HK-2 (cell line): ENCODE results near the gene VPS33B.
"Not testable (repeated sequence)": the region's sequence is repeated elsewhere in the genome, so short reads cannot be mapped to it uniquely, and the experiment has no call there.

Experiments
- DNase-seq: peaks from one replicate; pipeline ENCODE4 v3.0.0-alpha.2; 2018; ENCODE audit not compliant: unreplicated experiment

Gene VPS33B

GRCh38 chr15:91022075-91022831 lies at the start of gene VPS33B:
Gene VPS33B (minus strand): TSS chr15:91022594. CDS start chr15:91022249, 345 bp downstream.
- peak; percentile 72 for DNase-seq

GRCh38 chr15:91072161-91072560 lies 49.8 kb upstream of the VPS33B start:
- DNase-seq, result no peak

GRCh38 chr15:91070872-91071271 lies 48.5 kb upstream of the VPS33B start:
- DNase-seq, result no peak

- no peak for DNase-seq
Measured at GRCh38 chr15:91068966-91069365, 46.6 kb upstream of the VPS33B start.

- no peak for DNase-seq
Measured at GRCh38 chr15:91068436-91068835, 46.0 kb upstream of the VPS33B start.

- no peak for DNase-seq
Measured at GRCh38 chr15:91067036-91067435, 44.6 kb upstream of the VPS33B start.

DNA sequence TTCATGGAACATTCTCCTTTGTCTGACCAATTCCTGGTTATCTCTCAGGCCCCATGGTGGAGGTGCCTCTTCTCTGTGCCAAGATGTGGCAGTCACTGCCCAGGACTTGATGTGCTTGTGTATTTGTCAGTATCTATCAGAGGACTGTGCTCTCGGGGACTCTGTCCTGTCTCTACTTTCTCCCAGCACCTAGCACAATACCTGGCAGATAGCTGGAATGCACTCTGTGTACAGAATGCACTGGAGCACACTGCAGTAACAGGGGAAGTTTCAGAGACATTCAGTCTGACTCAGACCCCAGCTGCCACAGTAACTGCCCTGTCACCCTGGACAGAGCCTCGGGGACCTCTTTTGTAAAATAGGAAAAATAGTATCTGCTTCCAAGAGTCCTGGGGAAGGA lies 43.1 kb upstream of the VPS33B start:
- no peak for DNase-seq

DNA sequence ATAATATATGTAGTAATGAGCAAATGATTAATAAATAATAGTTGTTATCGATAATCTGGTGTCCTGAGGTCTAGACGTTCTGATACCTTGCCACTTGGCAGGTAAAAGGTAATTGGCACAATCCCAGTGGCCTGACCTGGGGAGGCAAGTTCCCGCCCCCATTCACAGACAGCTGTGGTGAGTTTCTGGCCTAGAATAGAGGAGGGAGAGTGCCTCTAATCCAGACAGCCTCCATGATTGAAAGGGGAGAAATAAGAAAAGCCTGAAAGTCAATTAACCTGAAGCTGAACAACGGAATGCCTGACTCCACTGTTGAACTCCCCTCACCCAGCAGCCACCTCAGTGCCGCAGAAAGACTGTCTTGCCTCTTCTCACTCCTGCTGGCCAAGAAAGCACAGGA lies 39.6 kb upstream of the VPS33B start:
- no peak for DNase-seq

GRCh38 chr15:91061230-91061629 lies 38.8 kb upstream of the VPS33B start:
- DNase-seq, result no peak

DNA sequence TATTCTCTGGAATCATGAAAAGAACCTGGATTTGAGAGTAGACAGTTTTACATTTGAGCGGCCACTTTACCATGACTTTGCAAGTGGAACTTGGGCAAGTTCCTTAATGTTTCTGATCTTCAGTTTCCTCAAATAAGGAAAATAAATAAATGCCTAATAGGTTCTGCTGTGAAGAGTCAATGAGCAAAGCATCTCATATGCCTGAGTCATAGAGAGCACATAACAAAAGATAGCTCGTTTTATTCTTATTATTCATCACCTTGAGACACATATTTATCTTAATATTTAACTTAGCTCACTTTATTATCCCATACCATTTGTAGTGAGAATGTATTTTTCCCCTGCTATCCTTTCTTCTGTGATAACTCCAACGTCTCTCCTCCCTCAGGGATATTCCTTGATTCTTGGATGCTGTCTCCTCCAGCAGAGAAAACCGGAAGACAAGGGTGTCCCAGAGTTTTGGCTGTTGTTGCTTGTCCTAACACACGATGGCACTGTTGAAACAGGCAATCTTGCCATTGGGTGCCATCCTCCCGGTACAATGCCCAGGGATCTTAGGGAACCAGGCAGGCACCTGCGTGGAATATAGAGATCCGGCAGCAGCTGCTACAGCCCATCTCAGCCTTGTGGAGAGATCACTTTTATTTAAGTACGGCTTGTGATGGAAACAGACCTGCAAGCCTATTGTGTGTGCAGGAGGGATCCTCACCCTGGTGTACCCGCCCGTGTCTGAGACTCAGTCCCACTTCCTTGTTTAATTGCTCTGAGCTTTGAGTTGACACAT lies 33.3 kb upstream of the VPS33B start:
- peak; percentile 33 for DNase-seq

DNA sequence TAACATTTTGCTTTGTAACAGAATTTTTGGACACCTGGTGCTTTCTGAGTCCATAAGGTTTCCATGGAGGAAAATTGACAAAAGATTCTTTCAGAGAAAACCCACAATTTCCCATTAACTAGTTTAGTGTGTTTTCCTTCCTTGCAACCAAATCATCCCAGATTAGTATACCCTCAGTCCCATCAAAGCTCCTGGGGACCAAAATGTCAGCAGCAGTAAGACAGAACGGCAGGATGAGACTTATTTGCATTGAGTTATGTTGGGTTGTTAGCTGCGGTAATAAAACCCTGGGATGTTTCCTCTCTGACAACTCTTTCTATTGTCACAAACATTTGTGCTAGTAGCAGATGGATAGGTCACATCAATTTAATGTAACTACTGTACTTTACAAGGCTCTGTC lies 32.4 kb upstream of the VPS33B start:
- no peak for DNase-seq

DNA sequence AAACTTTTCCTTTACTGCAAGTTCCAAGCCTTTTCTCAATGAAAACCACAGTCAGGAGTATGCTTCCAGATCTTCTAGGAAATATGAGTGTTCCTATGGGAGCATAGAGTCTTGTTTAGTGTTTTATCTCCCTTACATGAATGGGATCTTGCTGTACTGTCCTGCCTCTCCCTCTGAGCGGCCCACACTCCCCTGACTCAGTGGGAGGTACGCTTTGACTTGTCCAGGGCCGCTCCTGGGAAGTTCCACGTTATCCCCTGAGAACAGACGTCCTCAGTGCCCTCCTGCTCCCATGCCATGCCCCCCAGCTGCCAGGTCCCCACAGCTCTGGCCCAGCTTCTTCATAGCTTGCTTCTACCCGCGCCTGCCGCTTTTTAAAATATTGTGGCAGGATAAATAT lies 28.9 kb upstream of the VPS33B start:
- no peak for DNase-seq

GRCh38 chr15:91050128-91050455 lies 27.7 kb upstream of the VPS33B start:
- no peak for DNase-seq

DNA sequence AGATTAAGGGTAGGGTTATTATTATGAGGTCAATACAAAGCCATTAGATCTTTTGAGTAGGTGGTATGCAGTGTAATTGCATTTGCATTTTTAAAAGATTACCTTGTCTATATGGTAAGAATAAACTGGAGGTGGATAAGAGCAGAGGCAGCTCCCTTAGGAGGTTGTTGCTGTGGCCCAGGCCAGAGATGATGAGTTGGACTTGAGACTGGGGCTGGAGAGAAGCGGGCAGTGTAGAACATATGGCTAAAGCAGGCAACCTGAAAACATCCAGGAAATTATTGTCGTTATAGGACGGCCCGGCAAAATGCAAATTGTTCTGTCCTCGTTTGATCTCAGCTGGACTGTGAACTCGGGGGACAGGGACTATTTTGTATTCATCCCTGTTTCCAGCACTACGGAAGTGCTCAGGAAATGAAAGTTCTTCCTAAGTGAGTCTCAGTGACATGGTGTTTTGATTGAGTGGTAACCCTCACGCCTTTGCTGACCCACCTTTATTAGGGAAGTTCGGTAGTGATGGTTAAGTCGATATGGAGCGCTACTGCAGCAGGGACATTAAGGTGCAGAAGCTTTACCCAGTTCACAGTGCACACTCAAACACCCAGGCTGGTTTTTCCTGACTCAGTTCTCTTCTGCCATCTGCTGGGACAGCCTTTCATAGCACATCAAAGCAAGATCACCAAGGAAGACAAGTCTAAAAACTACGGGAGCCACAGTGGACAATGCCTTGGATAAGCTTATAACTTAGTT lies 27.2 kb upstream of the VPS33B start:
- DNase-seq, result peak; percentile 14

- no peak for DNase-seq
Measured at GRCh38 chr15:91047545-91048199, 25.3 kb upstream of the VPS33B start.

GRCh38 chr15:91046056-91046455 lies 23.7 kb upstream of the VPS33B start:
- not testable (repeated sequence) for DNase-seq

GRCh38 chr15:91045065-91045464 lies 22.7 kb upstream of the VPS33B start:
- no peak for DNase-seq

DNA sequence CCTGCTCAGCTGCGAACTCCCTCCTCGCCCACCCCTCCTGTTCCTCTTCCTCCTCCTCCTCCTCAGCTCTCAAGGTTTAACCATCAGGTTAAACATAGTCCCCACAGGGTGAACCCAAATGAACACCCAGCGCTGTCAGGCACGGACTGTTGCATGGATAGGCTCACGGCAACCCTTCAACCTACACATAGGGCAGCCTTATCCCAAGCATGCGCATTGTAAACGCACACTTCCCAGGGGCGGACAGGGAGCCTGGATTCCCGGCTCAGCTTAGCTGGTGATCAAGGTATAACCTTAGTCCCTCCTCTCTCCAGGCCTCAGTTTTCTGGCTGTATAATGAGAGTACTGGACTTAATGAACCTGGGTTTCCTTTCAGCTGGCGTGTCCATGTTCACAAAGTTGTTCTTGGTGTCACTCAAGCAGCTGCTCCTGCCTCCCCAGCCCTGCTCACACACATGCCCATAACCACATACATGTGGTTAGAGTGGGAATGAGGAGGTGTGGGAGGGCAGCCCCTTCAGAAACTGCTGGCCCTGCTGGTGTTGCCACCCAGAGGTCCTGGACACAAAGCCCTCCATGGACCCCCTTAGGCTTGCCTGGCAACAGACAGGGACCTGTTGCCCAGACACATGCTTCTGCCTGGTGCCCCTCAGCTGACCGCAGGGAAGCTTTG lies 20.9 kb upstream of the VPS33B start:
- DNase-seq, result no peak

DNA sequence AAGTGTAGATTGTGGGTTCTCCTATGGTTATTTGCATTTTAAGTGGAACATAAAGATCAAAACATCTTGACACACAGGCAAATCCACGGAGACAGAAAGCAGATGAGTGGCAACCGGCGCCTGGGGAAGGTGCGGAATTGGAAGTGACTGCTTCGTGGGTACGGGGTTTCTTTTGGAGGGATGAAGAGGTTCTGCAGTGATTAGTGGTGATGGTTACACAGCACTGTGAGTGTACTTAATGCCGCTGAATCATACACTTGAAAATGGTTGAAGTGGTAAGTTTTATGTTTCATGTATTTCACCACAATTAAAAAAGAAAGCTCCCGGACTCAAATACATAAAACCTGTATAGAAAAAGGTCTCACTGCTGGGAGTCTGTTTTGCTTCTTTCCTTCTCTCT lies 18.5 kb upstream of the VPS33B start:
- DNase-seq, result no peak

DNA sequence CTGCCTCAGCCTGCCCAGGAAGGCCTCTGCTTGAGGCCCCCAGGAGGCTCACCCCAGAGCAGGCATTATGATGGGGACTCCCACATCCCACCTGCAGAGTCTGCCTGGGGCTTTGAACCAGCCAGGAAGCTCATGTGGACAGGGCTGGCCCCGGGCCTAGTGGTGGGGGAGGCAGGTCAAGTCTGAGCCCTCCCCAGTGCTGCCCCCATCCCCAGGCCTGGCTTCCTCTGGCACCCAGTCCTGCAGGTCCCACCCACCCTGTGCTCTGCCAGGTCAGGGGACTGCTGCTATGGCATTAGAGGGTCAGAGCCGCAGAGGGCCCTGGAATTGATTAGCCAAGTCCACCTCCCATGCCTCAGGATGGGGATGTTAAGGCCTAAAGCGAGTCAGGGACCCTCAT lies 17.6 kb upstream of the VPS33B start:
- DNase-seq, result no peak
